Endodermal cell (in vitro differentiated cells): ENCODE data around the gene LLCFC1. TPM values are rescaled to one million over a fixed set of nuclear protein-coding genes. Genes with fewer than 3 reads are reported as not detected.
A peak's percentile ranks its signal among the peaks of the same experiment; 100 is the strongest.
"Not testable (repeated sequence)": the region's sequence is repeated elsewhere in the genome, so short reads cannot be mapped to it uniquely, and the experiment has no call there.

Experiments used
- DNase-seq: peaks from one replicate; pipeline ENCODE4 v3.0.0-alpha.2; 2017
- H3K27ac ChIP-seq: 2 replicates; pipeline ENCODE4 v1.5.1; 2013; ENCODE audit warnings: mild to moderate bottlenecking, low read depth, low read length, moderate library complexity
- H3K27me3 ChIP-seq: 2 replicates; pipeline ENCODE4 v1.6.1; 2013; ENCODE audit warnings: mild to moderate bottlenecking, low read length, moderate library complexity; ENCODE audit not compliant: insufficient read depth, control insufficient read depth, poor library complexity, severe bottlenecking
- H3K36me3 ChIP-seq: 2 replicates; pipeline ENCODE4 v1.7.0; 2013; ENCODE audit warnings: mild to moderate bottlenecking, low read length, moderate library complexity; ENCODE audit not compliant: control insufficient read depth, insufficient read depth
- H3K4me1 ChIP-seq: one replicate; pipeline ENCODE4 v1.7.0; 2013; ENCODE audit warnings: low read length; ENCODE audit not compliant: control insufficient read depth, insufficient read depth
- H3K4me3 ChIP-seq: 2 replicates; pipeline ENCODE4 v1.5.1; 2013; ENCODE audit warnings: mild to moderate bottlenecking, low read length, moderate library complexity
- H3K9ac ChIP-seq: 2 replicates; pipeline ENCODE4 v1.6.1; 2013; ENCODE audit warnings: mild to moderate bottlenecking, low read length, moderate library complexity; ENCODE audit not compliant: poor library complexity, severe bottlenecking; ENCODE audit errors: extremely low read depth
- H3K9me3 ChIP-seq: 2 replicates; pipeline ENCODE4 v1.6.1; 2013; ENCODE audit warnings: mild to moderate bottlenecking, low read length, moderate library complexity; ENCODE audit not compliant: control insufficient read depth
- H3K27ac Mint-ChIP-seq: 2 replicates; pipeline ENCODE4 v1.8.0; 2020; ENCODE audit warnings: mixed read lengths
- H3K27me3 Mint-ChIP-seq: 2 replicates; pipeline ENCODE4 v1.8.0; 2021; ENCODE audit warnings: mild to moderate bottlenecking, mixed read lengths; ENCODE audit not compliant: insufficient read depth
- H3K36me3 Mint-ChIP-seq: 2 replicates; pipeline ENCODE4 v1.8.0; 2020; ENCODE audit warnings: low read depth, mixed read lengths
- H3K4me1 Mint-ChIP-seq: 2 replicates; pipeline ENCODE4 v1.8.0; 2020; ENCODE audit warnings: mixed read lengths
- H3K4me3 Mint-ChIP-seq: 2 replicates; pipeline ENCODE4 v1.8.0; 2020; ENCODE audit warnings: mild to moderate bottlenecking, moderate library complexity, mixed read lengths
- H3K9me3 Mint-ChIP-seq: 2 replicates; pipeline ENCODE4 v1.8.0; 2020; ENCODE audit warnings: mild to moderate bottlenecking, mixed read lengths
- CTCF ChIP-seq: fragments of 200-600 bp; sonication (generic); conservative IDR thresholded peaks from 2 replicates; pipeline ENCODE4 v1.5.0; 2021; ENCODE audit warnings: antibody characterized with exemption, mild to moderate bottlenecking
- WGBS, 2 experiments: methylation state at CpG; one replicate each; pipeline versions ENCODE4 v1.1.5 to v1.1.7; 2013; ENCODE audit warnings: missing lambda C conversion rate in 2 of 2, mixed read lengths in 1 of 2; ENCODE audit not compliant: insufficient coverage in 1 of 2, insufficient read length in 1 of 2; 5-methylcytosine and 5-hydroxymethylcytosine counted together
- total RNA-seq, 2 donors: library from RNA; stranded (reverse); fragmentation: NEBNext Ultra II Directional in 1 of 2; extraction: Animal tissue kit (Norgen Biotek cat#: 25700) in 1 of 2; gene quantifications; 2 replicates in 1 of 2; 3 replicates in 1 of 2; pipeline ENCODE4 v1.2.1, GENCODE V29; 2021

The LLCFC1 gene
- total RNA-seq, 2 donors from 2014 or later: not detected

GRCh38 chr7:142969183-142969582 is 29.9 kb downstream of the LLCFC1 start:
- peaks cover 5% of the 10 kb centered on the region for H3K27me3 Mint-ChIP-seq
- Histone ChIP-seq H3K9ac (no peak overlapping the region), H3K27me3 (no peaks in the 10 kb centered on the region), H3K4me3 (no peak overlapping the region), H3K4me1 (no peaks in the 10 kb centered on the region), H3K36me3 (no peaks in the 10 kb centered on the region), H3K9me3 (peaks cover 7% of the 10 kb centered on the region), H3K27ac (no peak overlapping the region)
- no peak for TF ChIP-seq CTCF
- no peak for DNase-seq
- H3K36me3 Mint-ChIP-seq: no peaks in the 10 kb centered on the region
- no peak overlapping the region for H3K4me3 Mint-ChIP-seq
- H3K27ac Mint-ChIP-seq: no peak overlapping the region
- H3K4me1 Mint-ChIP-seq: peaks cover 14% of the 10 kb centered on the region
- WGBS, 2 experiments: 87 to 100% methylated on average over 3 to 4 of the region's 4 CpGs
- H3K9me3 Mint-ChIP-seq: peaks cover 20% of the 10 kb centered on the region

DNA sequence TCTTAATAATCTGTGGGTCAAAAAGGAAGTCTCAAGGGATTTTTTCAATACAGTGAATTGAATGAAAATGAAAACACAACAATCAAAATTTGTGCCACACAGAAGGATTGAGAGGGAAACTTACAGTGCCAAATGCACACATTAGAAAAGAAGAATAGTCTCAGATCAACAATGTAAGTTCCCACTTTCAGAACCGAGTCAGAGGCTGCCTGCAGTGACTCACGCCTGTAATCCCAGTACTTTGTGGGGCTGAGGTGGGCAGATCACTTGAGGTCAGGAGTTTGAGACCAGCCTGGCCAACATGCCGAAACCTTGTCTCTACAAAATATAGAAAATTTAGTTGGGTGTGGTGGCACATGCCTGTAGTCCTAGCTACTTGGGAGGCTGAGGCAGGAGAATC is 35.3 kb downstream of the LLCFC1 start:
- no peaks in the 10 kb centered on the region for H3K4me1 ChIP-seq
- H3K9ac ChIP-seq: no peak overlapping the region
- H3K27me3 ChIP-seq: no peaks in the 10 kb centered on the region
- no peak overlapping the region for H3K27ac Mint-ChIP-seq
- H3K4me1 Mint-ChIP-seq: no peaks in the 10 kb centered on the region
- H3K4me3 Mint-ChIP-seq: no peak overlapping the region
- H3K9me3 ChIP-seq: peaks cover 40% of the 10 kb centered on the region
- H3K36me3 Mint-ChIP-seq: no peaks in the 10 kb centered on the region
- H3K27me3 Mint-ChIP-seq: peaks cover 7% of the 10 kb centered on the region
- WGBS, 2 experiments: 96 to 100% methylated on average over 2 to 3 of the region's 3 CpGs
- H3K9me3 Mint-ChIP-seq: peaks cover 44% of the 10 kb centered on the region
- no peaks in the 10 kb centered on the region for H3K36me3 ChIP-seq
- no peak for TF ChIP-seq CTCF
- no peak overlapping the region for H3K4me3 ChIP-seq
- no peak overlapping the region for H3K27ac ChIP-seq
- DNase-seq: no peak

DNA sequence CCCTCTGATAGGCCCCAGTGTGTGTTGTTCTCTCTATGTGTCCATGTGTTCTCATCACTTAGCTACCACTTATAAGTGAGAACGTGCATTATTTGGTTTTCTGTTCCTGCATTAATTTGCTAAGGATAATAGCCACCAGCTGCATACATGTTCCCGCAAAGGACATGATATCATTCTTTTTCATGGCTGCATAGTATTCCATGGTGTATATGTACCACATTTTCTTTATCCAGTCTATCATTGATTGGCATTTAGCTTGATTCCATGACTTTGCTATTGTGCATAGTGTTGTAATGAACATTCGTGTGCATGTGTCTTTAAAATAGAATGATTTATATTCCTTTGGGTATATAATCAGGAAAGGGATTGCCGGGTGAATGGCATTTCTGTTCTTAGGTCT is 39.1 kb downstream of the LLCFC1 start:
- Mint-ChIP-seq H3K9me3 (peaks cover 35% of the 10 kb centered on the region), H3K27me3 (peaks cover 18% of the 10 kb centered on the region)
- Histone ChIP-seq H3K4me3 (peak overlapping the region; percentile 54), H3K9me3 (peaks cover 43% of the 10 kb centered on the region)
- not testable (repeated sequence) for H3K9ac ChIP-seq, H3K27me3 ChIP-seq, DNase-seq, H3K36me3 ChIP-seq, H3K36me3 Mint-ChIP-seq, H3K27ac ChIP-seq, H3K4me1 Mint-ChIP-seq, H3K4me1 ChIP-seq, H3K4me3 Mint-ChIP-seq, H3K27ac Mint-ChIP-seq
- WGBS, 2 experiments: 83 to 90% methylated on average over 2 to 4 of the region's 4 CpGs

DNA sequence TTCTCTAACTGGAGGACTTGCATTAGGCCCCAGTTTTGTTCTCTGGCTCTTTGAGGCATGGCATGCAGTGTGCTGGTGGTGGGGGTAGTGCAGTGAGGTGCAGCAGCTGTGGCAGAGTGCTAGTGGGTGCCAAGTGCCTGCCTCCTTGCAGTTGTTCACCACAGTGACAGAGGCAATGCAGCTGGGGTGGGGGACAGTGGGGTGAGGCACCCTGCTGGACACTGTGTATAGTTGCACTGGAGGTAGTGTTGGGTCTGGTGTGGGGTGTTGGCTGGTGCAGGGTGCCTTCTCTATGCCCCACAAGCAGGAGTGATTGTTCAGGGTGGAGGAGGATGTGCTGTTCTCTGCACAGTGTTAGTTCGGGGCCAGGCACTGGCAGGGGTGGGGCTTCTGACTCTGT is 44.5 kb downstream of the LLCFC1 start:
- Histone ChIP-seq H3K9ac (no peak overlapping the region), H3K4me1 (no peaks in the 10 kb centered on the region), H3K9me3 (peaks cover 11% of the 10 kb centered on the region), H3K4me3 (no peak overlapping the region), H3K27me3 (no peaks in the 10 kb centered on the region), H3K36me3 (no peaks in the 10 kb centered on the region), H3K27ac (no peak overlapping the region)
- 100% methylated on average over 1 of the region's 1 CpG; no CpG with 5 or more reads in 1 of the 2 experiments for WGBS, 2 experiments
- Mint-ChIP-seq H3K9me3 (peaks cover 9% of the 10 kb centered on the region), H3K4me3 (no peak overlapping the region), H3K27me3 (peaks cover 11% of the 10 kb centered on the region), H3K27ac (no peak overlapping the region), H3K4me1 (no peaks in the 10 kb centered on the region), H3K36me3 (no peaks in the 10 kb centered on the region)
- TF ChIP-seq CTCF: peak; percentile 24
- no peak for DNase-seq
